Measurements from ENCODE around the gene EIF2B2.
A peak's percentile ranks its signal among the peaks of the same experiment; 100 is the strongest.

EIF2B2 gene

GRCh38 chr14:75002392-75003249 lies at the start of gene EIF2B2:
Gene EIF2B2, plus strand, starts transcription at chr14:75002921. Its CDS starts 70 bp downstream, at chr14:75002991.
- TF ChIP-seq CTCF (IDR thresholded peaks at IDR 0.05), result peak; percentile 13
- peaks cover 35% of the 10 kb centered on the region for H3K4me1 Mint-ChIP-seq
- peak within 1 kb of the TSS; percentile 99 for H3K4me3 Mint-ChIP-seq
- DNase-seq, result peak; percentile 98
- H3K9me3 Mint-ChIP-seq, result peaks cover 19% of the 10 kb centered on the region
- H3K27me3 Mint-ChIP-seq (ENCODE audit: low read depth, poor library complexity), result peaks cover 11% of the 10 kb centered on the region
- peak within 1 kb of the TSS; percentile 94 for H3K27ac Mint-ChIP-seq
- H3K36me3 Mint-ChIP-seq (ENCODE audit: low read depth), result peaks cover 29% of the 10 kb centered on the region

- H3K4me3 Mint-ChIP-seq, result peak overlapping the region; percentile 75
- H3K27me3 Mint-ChIP-seq (ENCODE audit: low read depth, poor library complexity), result peaks cover 7% of the 10 kb centered on the region
Observed at GRCh38 chr14:74953686-74954085, 49.0 kb upstream of the EIF2B2 start.

GRCh38 chr14:74954232-74954946 lies 48.3 kb upstream of the EIF2B2 start:
- no peak for TF ChIP-seq CTCF (IDR thresholded peaks at IDR 0.05)
- Mint-ChIP-seq H3K9me3 (no peaks in the 10 kb centered on the region), H3K27ac (no peak overlapping the region), H3K4me1 (peaks cover 66% of the 10 kb centered on the region), H3K4me3 (peak overlapping the region; percentile 75), H3K36me3 (ENCODE audit: low read depth) (peaks cover 9% of the 10 kb centered on the region), H3K27me3 (ENCODE audit: low read depth, poor library complexity) (peaks cover 14% of the 10 kb centered on the region)
- DNase-seq, result peak; percentile 70

More at GRCh38 chr14:74953686-74954085, 49.0 kb upstream of the EIF2B2 start:
- no peak for DNase-seq
- peaks cover 12% of the 10 kb centered on the region for H3K36me3 Mint-ChIP-seq (ENCODE audit: low read depth)
- no peak for TF ChIP-seq CTCF (IDR thresholded peaks at IDR 0.05)
- H3K9me3 Mint-ChIP-seq, result no peaks in the 10 kb centered on the region
- H3K4me1 Mint-ChIP-seq, result peaks cover 63% of the 10 kb centered on the region
- H3K27ac Mint-ChIP-seq, result peak overlapping the region; percentile 30

- H3K4me1 Mint-ChIP-seq, result peaks cover 68% of the 10 kb centered on the region
- H3K27me3 Mint-ChIP-seq (ENCODE audit: low read depth, poor library complexity), result peaks cover 18% of the 10 kb centered on the region
- no peaks in the 10 kb centered on the region for H3K9me3 Mint-ChIP-seq
- DNase-seq, result no peak
- peaks cover 5% of the 10 kb centered on the region for H3K36me3 Mint-ChIP-seq (ENCODE audit: low read depth)
- peak overlapping the region; percentile 75 for H3K4me3 Mint-ChIP-seq
- no peak for TF ChIP-seq CTCF (IDR thresholded peaks at IDR 0.05)
- H3K27ac Mint-ChIP-seq, result no peak overlapping the region
Observed at GRCh38 chr14:74954947-74955228, 47.8 kb upstream of the EIF2B2 start.

- TF ChIP-seq CTCF (IDR thresholded peaks at IDR 0.05), result no peak
- DNase-seq, result peak; percentile 84
- Mint-ChIP-seq H3K36me3 (ENCODE audit: low read depth) (no peaks in the 10 kb centered on the region), H3K4me3 (peak within 1 kb of the TSS; percentile 75), H3K27me3 (ENCODE audit: low read depth, poor library complexity) (peaks cover 23% of the 10 kb centered on the region), H3K27ac (peak within 1 kb of the TSS; percentile 38), H3K4me1 (peaks cover 68% of the 10 kb centered on the region), H3K9me3 (no peaks in the 10 kb centered on the region)
Observed at GRCh38 chr14:74955229-74956026, 47.3 kb upstream of the EIF2B2 start, which contains the start of gene PGF. Gene PGF, minus strand, starts transcription at chr14:74955597. Its CDS starts 355 bp downstream, at chr14:74955242.

All from nephron progenitor cell (in vitro differentiated cells).